Stimulated activated CD4-positive, alpha-beta T cell treated with anti-CD3 and anti-CD28 coated beads, Interleukin-2, amount 100 ng/mL, for 24 hours (primary cell): ENCODE data around the gene UTP3.
A peak's percentile ranks its signal among the peaks of the same experiment; 100 is the strongest.
"Not testable (repeated sequence)": the region's sequence is repeated elsewhere in the genome, so short reads cannot be mapped to it uniquely, and the experiment has no call there.

Experiments used
- DNase-seq, 2 donors: peaks; one replicate each; pipeline ENCODE4 v3.0.0-alpha.2; 2020

The UTP3 gene

DNA sequence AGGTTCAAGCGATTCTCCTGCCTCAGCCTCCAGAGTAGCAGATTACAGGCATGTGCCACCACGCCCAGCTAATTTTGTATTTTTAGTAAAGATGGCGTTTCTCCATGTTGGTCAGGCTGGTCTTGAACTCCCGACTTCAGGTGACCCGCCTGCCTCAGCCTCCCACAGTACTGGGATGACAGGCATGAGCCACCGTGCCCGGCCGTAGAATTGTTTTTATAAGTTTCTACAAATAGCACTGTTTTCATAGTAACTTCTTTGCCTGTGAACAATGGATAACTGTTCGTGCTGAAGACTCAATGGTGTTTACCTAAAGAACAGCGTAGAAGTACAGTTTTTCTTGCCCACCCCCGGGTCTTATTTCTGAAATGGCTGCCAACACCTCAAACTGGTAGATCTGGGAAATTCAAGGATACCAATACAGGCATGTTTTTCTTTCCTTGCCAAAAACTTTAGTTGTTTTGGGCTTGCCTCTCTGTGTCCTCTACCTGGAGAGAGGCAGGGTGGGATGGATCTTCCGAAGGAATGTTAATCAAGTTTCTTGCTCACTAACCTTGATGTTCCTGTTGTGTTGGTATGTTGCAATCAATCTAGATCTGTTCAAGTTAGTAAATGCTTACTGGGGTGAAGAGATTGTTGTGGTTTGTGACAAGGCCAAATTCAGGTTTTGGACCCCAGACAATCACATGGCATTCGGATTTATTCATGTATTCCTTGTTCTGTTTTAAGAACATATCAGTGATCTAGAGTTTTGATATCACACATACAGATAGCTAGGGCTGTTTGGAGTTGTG is 30.7 kb downstream of the UTP3 start:
- DNase-seq = no peak

DNA sequence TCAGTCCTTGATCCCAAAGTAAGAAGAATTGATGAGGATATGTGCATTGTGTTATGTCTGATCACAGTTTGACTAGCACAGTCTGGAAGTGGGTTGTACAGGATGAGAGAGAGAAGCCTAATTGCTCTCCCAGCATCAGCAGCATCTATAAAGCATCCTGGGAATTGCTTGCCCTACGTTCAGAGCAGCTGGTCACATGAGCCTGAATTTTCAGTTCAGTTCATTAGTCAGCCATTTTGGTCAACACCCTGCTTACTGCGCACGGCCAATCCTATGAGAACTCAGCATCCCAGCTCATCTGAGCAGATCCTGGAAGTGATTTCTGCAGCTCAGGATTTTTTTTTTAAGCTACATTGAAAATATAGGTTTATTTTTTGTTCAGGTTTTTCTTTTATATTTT is 33.4 kb downstream of the UTP3 start, which contains the start of gene RUFY3:
RUFY3 (plus strand) TSS at position 218 of the 400 bp plus-strand sequence. CDS start 610 bp downstream, outside the sequence.
- no peak for DNase-seq

DNA sequence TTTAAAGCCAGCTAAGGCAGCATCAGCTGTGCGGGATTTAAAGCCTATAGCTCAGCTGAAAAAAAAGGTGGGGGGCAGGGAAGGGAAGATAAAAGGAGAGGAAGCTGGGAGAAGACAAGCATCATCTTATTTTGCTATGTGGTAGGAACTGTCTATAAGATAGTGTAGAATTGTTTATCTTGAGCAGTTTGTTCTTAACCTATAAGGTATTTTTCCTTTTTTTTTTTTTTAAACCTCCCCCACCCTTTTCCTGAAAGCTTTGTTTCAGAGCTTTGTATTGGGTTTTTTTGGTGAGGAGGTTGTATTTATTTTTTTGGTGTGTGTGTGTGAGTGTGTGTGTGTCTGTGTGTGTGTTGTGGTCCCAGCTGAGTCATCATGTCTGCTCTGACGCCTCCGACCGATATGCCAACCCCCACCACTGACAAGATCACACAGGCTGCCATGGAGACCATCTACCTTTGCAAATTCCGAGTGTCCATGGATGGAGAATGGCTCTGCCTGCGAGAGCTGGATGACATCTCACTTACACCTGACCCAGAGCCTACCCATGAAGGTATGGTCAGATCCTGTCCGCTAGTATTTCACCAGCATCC is 34.0 kb downstream of the UTP3 start:
- peak; percentile 30 to 39 for DNase-seq

DNA sequence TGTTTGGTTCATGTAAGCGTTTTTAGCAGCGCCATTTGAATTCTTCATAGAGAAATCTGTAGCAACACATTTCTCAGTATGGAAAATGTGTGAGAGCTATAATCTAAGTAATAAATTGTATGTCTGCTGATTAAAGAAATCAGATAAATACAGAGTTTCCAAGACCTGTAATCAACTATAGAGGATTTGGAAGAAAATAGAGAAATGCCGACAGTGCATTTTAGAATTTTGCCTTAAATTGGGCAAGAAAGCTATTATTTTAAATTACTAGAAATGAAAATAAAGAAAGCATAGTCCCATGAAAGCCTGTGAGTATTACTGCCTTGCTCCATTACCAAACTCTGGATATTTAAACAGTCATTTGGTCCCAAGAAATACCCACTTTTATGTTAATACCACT is 36.1 kb downstream of the UTP3 start:
- no peak for DNase-seq

DNA sequence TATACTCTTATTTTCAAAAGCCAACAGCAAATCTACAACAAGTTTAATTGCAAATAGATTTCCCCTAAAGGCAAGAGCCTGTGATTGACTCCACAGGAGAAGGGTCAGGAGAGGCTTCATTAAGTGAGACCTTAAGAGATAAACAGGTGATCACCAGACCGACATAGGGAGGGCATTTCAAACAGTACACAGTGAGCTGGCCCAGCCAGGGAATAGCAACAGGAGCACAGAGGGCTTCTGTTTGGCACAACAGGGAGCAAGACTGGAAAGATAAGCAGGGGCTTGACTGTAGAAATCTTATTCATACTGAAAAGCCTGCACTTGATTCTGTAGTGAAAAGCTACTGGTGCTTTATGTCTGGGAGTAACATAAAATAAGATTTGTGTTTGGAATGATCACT is 37.3 kb downstream of the UTP3 start:
- no peak for DNase-seq

DNA sequence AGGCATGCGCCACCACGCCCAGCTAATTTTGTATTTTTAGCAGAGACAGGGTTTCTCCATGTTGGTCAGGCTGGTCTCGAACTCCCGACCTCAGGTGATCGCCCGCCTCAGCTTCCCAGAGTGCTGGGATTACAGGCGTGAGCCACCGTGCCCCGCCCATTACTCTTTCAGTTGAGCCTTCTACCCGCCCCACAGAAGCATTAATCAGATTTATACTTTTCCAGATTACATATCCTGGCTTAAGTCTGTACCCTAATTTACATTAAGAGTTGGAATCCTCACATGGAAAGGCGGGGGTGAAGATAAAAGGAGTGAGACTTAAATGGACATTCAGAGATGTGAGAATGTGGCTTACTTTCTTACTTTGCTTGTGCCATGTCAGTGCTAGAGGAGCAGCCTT is 38.2 kb downstream of the UTP3 start:
- DNase-seq = not testable (repeated sequence)

DNA sequence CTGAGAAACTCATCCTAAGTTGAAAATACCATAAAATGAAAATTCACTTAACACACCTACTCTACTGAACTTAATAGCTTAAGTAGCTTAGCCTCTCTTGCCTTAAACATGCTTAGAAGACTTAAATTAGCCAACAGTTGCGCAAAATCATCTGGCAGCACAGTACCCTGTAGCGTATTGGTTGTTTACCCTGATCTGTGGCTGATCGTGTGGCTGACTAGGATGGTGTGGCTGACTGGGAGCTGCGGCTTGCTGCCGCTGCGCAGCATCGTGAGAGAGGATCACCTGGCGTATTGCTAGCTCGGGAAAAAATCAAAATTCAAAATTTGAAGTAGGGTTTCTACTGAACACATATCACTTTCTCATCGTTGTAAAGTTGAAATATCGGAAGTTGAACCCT is 39.8 kb downstream of the UTP3 start:
- DNase-seq = no peak

DNA sequence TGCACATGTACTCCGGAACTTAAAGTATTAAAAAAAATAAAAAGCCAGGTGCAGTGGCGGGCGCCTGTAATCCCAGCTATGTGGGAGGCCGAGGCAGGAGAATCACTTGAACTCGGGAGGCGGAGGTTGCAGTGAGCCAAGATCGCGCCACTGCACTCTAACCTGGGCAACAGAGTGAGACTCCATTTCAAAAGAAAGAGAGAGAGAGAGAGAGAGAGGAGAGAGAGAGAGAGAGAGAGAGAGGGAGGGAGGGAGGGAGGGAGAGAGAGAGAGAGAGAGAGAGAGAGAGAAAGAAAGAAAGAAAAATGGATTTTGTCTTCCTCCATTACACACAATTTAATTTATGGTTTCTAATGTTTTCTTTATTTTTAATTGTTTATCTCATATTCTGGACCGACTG is 44.5 kb downstream of the UTP3 start:
- not testable (repeated sequence) for DNase-seq

DNA sequence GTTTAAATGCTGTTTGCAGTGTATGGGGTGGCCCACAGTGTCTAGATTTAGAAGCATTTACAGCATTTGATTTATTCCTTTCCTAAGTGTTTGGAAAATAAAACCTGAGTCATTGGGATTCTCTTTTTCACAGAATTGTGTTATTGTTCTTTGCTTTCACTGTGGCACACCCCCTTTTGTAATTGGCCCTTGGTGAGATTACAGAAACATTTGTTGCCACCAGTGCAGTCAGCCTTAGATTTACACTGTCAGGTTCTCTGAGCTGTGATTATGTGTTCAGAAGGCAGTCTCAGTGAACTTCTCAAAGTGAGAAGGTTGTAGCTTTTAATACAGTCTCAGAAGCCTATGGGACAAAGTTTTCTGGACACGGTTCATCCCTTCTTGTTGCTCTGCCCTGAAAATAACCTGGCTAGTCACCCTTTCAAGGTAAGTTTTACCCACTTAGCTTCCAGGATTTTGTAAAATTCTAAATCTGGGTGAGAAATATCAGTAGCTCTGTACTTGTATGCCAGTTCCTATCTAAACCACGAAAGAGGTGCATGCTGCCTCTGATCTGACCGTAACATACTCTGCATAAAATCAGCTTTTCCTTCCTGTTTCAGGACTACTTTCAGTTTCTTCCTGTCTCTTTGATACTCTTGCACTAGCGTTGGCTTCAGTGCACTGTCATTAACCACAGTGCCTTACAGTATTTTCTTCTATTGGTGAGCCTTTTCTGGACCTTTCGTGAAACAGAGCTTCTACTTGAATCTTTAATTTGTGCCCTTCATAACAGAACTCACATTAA is 46.0 kb downstream of the UTP3 start:
- no peak for DNase-seq

DNA sequence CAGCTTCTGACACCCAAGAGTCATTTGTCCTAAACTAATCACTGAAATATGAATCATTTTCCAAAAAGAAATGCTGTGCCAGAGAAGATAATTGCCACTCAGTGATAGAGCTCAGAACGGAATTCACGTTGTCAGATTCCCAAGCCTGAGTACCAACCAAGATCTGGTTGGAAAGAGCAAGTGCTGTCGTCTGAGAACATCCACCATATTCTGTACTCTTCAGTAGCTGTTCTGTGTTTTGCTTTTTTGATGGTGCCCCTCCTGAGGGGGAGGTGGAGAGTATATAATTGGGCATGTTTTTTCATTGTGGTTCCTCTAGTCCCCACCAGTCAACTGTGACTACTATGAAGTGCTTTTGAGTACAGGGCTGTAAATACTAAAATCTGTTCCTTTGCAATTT is 46.6 kb downstream of the UTP3 start:
- DNase-seq = no peak

DNA sequence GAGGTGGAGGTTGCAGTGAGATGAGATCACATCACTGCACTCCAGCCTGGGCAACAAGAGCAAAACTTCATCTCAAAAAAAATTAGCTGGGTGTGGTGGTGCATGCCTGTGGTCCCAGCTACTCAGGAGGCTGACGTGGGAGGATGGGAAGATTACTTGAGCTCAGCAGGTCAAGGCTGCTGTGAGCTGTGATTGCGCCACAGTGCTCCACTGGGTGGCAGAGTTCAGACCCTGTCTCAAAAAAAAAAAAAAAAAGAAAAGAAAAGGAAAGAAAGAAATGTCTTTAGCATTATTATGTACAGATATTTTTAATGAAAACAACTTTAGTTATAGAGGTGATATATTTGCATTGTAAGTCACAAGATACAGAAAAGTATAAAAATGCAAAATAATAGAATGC is 47.6 kb downstream of the UTP3 start:
- DNase-seq = peak in 1 of 2 donors; percentile 40

DNA sequence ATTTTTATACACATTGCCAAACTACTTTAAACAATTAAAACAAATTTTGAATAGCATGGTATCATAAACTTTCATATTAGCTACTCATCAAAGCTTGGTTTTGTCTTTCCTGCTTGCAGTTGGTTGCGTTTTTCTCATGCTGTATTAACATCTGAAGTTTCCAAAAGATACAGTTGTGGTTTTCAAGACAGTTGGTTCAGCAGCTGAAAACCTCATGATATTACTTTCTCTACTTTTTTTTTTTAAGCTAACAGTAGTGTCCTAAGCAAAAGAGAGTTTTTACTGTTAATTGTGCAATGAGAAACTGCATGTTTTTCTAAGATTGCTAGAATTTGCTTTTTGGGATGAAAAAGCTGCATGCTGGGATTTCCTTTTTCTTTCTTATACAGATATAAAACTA is 48.7 kb downstream of the UTP3 start:
- DNase-seq = no peak

DNA sequence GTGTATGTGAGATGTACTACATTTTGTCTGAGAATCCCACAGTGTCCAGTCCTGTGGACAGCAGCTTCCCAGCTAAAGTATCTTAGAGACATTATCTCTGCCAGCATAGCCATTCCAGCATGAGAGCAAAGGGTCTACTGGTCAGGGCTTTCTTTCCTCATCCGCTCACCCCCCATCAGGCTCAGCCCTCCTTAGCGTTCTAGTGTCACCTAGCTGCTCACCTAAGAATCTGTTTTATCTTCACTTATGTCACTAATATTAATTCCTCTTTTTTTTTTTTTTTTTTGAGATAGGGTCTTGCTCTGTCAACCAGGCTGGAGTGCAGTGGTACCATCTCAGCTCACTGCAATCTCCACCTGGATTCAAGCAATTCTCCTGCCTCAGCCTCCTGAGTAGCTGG is 49.1 kb downstream of the UTP3 start:
- no peak for DNase-seq

DNA sequence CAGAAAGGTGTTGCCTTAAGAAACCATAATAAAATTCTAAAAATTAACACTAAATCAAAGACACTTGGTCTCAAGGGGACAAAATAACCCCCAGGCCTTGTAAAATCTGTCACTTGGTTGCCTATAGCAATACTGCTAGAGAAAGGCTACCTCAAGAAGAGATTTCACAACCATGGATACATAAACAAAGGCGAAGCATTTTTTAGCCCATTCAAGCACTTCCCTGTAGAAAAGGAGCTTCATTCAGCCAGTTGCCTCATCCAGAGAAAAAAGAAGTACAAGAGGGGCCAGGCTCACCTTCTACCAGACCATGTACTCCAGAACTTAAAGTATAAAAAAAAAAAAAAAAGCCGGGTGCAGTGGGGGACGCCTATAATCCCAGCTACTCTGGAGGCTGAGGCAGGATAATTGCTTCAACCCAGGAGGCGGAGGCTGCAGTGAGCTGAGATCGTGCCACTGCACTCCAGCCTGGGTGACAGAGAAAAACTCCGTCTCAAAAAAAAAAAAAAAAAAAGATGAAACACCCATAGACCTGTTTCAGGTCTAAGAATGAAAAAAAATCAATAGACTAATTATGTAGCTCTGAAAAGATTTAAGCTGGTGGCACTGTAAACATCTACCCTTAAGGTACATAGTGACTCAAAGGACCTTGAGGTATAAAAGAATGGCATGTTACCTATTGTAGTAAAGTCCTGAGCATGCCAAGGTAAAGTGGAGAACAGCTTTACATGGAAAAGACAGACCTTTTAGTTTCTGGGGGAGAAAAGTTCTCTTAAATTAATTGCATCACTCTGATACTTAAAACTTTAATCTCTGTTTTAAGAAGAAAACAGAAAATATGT is 51.4 kb downstream of the UTP3 start:
- no peak for DNase-seq
